SK-N-SH (cell line): Measurements from ENCODE around the gene APOBEC3H. TPM values are rescaled to one million over a fixed set of nuclear protein-coding genes. Genes with fewer than 3 reads are reported as not detected.
"Not testable (repeated sequence)": the region's sequence is repeated elsewhere in the genome, so short reads cannot be mapped to it uniquely, and the experiment has no call there.

Source experiments
- CTCF ChIA-PET: fragments of 300-600, 350-600 bp; formaldehyde crosslinking; extraction: SDS; loops from one replicate; lab custom pipeline; 2021; lab: Yijun Ruan, JAX
- POLR2A ChIA-PET: fragments of 350-600 bp; sonication (Branson Sonifier 250); formaldehyde crosslinking; extraction: SDS; loops from one replicate; lab custom pipeline; 2020; ENCODE audit warnings: antibody characterized with exemption, inconsistent platforms; lab: Yijun Ruan, JAX
- DNase-seq: peaks from one replicate; pipeline ENCODE4 v3.0.0; 2012
- H2AFZ ChIP-seq: fragments of 200-600 bp; sonication (generic); 2 replicates; pipeline ENCODE4 v1.8.1; 2016; ENCODE audit warnings: antibody characterized with exemption, mild to moderate bottlenecking, low read depth
- H3F3A ChIP-seq: fragments of 200-600 bp; sonication (generic); replicated peaks from 2 replicates; pipeline ENCODE3; 2016; ENCODE audit warnings: antibody characterized with exemption, mild to moderate bottlenecking; ENCODE audit not compliant: insufficient read depth
- H3K27ac ChIP-seq, 2 experiments: fragments of 200-500 bp in 1 of 2; fragments of 200-600 bp in 1 of 2; sonication (Bioruptor generic) in 1 of 2; sonication (generic), shearing (Covaris generic) in 1 of 2; 2 replicates each; pipeline versions ENCODE4 v1.5.1 to v1.6.1; 2014 to 2016; ENCODE audit warnings: low read depth in 2 of 2, inconsistent platforms in 1 of 2, low read length in 1 of 2, mild to moderate bottlenecking in 1 of 2, mixed read lengths in 1 of 2
- H3K27me3 ChIP-seq: fragments of 200-600 bp; sonication (generic), shearing (Covaris generic); 2 replicates; pipeline ENCODE4 v1.6.1; 2016; ENCODE audit warnings: mixed run types; ENCODE audit not compliant: insufficient read depth
- H3K36me3 ChIP-seq, 2 experiments: fragments of 200-500 bp in 1 of 2; fragments of 200-600 bp in 1 of 2; sonication (Bioruptor generic) in 1 of 2; sonication (generic) in 1 of 2; replicated peaks in 1 of 2; 2 replicates each; pipeline versions ENCODE3 to v1.5.1; 2014 to 2016; ENCODE audit warnings: low read length in 1 of 2, mild to moderate bottlenecking in 1 of 2; ENCODE audit not compliant: insufficient read depth in 2 of 2, control insufficient read depth in 1 of 2
- H3K4me1 ChIP-seq, 2 experiments: fragments of 200-500 bp in 1 of 2; fragments of 200-600 bp in 1 of 2; sonication (Bioruptor generic) in 1 of 2; sonication (generic), shearing (Covaris generic) in 1 of 2; 2 replicates each; pipeline versions ENCODE4 v1.5.1 to v1.6.1; 2014 to 2016; ENCODE audit warnings: low read depth in 1 of 2, low read length in 1 of 2, mixed run types in 1 of 2; ENCODE audit not compliant: insufficient read depth in 2 of 2, control insufficient read depth in 1 of 2
- H3K4me2 ChIP-seq: fragments of 200-600 bp; sonication (generic), shearing (Covaris generic); 2 replicates; pipeline ENCODE4 v1.6.1; 2017; ENCODE audit warnings: mixed run types
- H3K4me3 ChIP-seq, 2 experiments: fragments of 200-500 bp in 1 of 2; fragments of 200-600 bp in 1 of 2; sonication (Bioruptor generic) in 1 of 2; sonication (generic), shearing (Covaris generic) in 1 of 2; 2 replicates each; pipeline versions ENCODE4 v1.5.1 to v1.8.1; 2014 to 2016; ENCODE audit warnings: low read depth in 2 of 2, inconsistent platforms in 1 of 2, low read length in 1 of 2, mild to moderate bottlenecking in 1 of 2, mixed read lengths in 1 of 2, moderate library complexity in 1 of 2
- H3K79me2 ChIP-seq: fragments of 200-600 bp; sonication (generic); 2 replicates; pipeline ENCODE4 v1.8.1; 2017; ENCODE audit warnings: mild to moderate bottlenecking; ENCODE audit not compliant: insufficient read depth
- H3K9ac ChIP-seq: fragments of 200-600 bp; sonication (generic); 2 replicates; pipeline ENCODE4 v1.6.1; 2017; ENCODE audit warnings: mixed run types
- H3K9me2 ChIP-seq: fragments of 200-600 bp; sonication (generic); 2 replicates; pipeline ENCODE4 v1.6.1; 2017; ENCODE audit warnings: mixed run types
- H3K9me3 ChIP-seq: fragments of 200-600 bp; sonication (generic); 2 replicates; pipeline ENCODE4 v1.6.1; 2017; ENCODE audit warnings: mixed run types, mild to moderate bottlenecking, moderate library complexity
- H4K20me1 ChIP-seq: fragments of 200-600 bp; sonication (generic); 2 replicates; pipeline ENCODE4 v1.6.1; 2017; ENCODE audit warnings: mild to moderate bottlenecking, mixed run types; ENCODE audit not compliant: insufficient read depth
- GABPA ChIP-seq: IDR thresholded peaks from 2 replicates; pipeline ENCODE4 v1.4.0; 2012; ENCODE audit warnings: low read depth, mild to moderate bottlenecking
- IRF3 ChIP-seq: fragments of 150-350 bp; IDR thresholded peaks from 2 replicates; pipeline ENCODE4 v1.6.1; 2016; ENCODE audit warnings: mild to moderate bottlenecking, low read depth, low read length
- REST ChIP-seq: IDR thresholded peaks from 2 replicates; pipeline ENCODE4 v1.6.1; 2012; ENCODE audit warnings: mild to moderate bottlenecking, low read depth, low read length, moderate library complexity
- WGBS: methylation state at CpG from one replicate; pipeline ENCODE4 v1.1.6; 2017; ENCODE audit warnings: low lambda C conversion rate; 5-methylcytosine and 5-hydroxymethylcytosine counted together
- polyA plus RNA-seq, 3 experiments: library from polyadenylated mRNA; depleted of rRNA; stranded (reverse); fragments of >200 nt; gene quantifications; 2 replicates each; pipeline ENCODE4 v1.2.3, GENCODE V29; 2012

APOBEC3H gene
- polyA plus RNA-seq, 1 of the 3 experiments (the other 2 are of a cell fraction) = 0.18 TPM

- TF ChIP-seq GABPA = no peak
- TF ChIP-seq IRF3 = no peak
- TF ChIP-seq REST = no peak
These were observed 23.1 kb upstream of the APOBEC3H start (continued) for GRCh38 chr22:39073981-39074380.

GRCh38 chr22:39076155-39077025, 20.7 kb upstream of the APOBEC3H start:
- H3K4me3 ChIP-seq, POLR2A ChIA-PET, H3K4me1 ChIP-seq, H3K4me2 ChIP-seq, H3F3A ChIP-seq, H3K9me3 ChIP-seq, H3K9ac ChIP-seq, H3K9me2 ChIP-seq, DNase-seq, H2AFZ ChIP-seq, CTCF ChIA-PET, H3K79me2 ChIP-seq, H3K27me3 ChIP-seq, H3K27ac ChIP-seq, H4K20me1 ChIP-seq, H3K36me3 ChIP-seq: not testable (repeated sequence)
- 63% methylated on average over 3 of the region's 24 CpGs for WGBS

GRCh38 chr22:39077026-39077840, 19.8 kb upstream of the APOBEC3H start, which contains the start of gene APOBEC3G:
Gene APOBEC3G (plus strand): TSS chr22:39077275. CDS start chr22:39077362, 87 bp downstream.
- H4K20me1 ChIP-seq, H3K4me1 ChIP-seq, H3K36me3 ChIP-seq, DNase-seq, POLR2A ChIA-PET, H3K9ac ChIP-seq, H3K27ac ChIP-seq, H3K79me2 ChIP-seq, H3F3A ChIP-seq, H3K9me2 ChIP-seq, H3K27me3 ChIP-seq, H3K9me3 ChIP-seq, H3K4me3 ChIP-seq, H3K4me2 ChIP-seq, H2AFZ ChIP-seq: not testable (repeated sequence)
- 80% methylated on average over 1 of the region's 17 CpGs for WGBS
- CTCF ChIA-PET = interaction anchor here (1.3 kb wide), 1 partner anchor 33 kb away, joined by 4 read pairs; no protein-coding TSS in a partner anchor

GRCh38 chr22:39077912-39078311, 19.1 kb upstream of the APOBEC3H start:
- CTCF ChIA-PET = interaction anchor here (1.3 kb wide), 1 partner anchor 34 kb away, joined by 4 read pairs; no protein-coding TSS in a partner anchor
- not testable (repeated sequence) for H3K4me3 ChIP-seq

More at GRCh38 chr22:39077912-39078311, 19.1 kb upstream of the APOBEC3H start:
- H2AFZ ChIP-seq, H3K27me3 ChIP-seq, H3K9me2 ChIP-seq, H3K36me3 ChIP-seq, H3K4me1 ChIP-seq, H3K9ac ChIP-seq, DNase-seq, H3F3A ChIP-seq, H4K20me1 ChIP-seq, H3K9me3 ChIP-seq, H3K79me2 ChIP-seq, H3K27ac ChIP-seq, H3K4me2 ChIP-seq, POLR2A ChIA-PET: not testable (repeated sequence)
- WGBS = 88% methylated on average over 6 of the region's 12 CpGs
